ENCODE measurements around the gene GPR37L1. TPM values are rescaled to one million over a fixed set of nuclear protein-coding genes. Genes with fewer than 3 reads are reported as not detected.

Gene GPR37L1
- total and polyA plus RNA-seq, 10 of the 15 experiments (the other 5 are each of a cell fraction or from before 2014, with no cell fraction given) = under 0.01 to 0.08 (median 0.02) TPM; not detected in 5

DNA sequence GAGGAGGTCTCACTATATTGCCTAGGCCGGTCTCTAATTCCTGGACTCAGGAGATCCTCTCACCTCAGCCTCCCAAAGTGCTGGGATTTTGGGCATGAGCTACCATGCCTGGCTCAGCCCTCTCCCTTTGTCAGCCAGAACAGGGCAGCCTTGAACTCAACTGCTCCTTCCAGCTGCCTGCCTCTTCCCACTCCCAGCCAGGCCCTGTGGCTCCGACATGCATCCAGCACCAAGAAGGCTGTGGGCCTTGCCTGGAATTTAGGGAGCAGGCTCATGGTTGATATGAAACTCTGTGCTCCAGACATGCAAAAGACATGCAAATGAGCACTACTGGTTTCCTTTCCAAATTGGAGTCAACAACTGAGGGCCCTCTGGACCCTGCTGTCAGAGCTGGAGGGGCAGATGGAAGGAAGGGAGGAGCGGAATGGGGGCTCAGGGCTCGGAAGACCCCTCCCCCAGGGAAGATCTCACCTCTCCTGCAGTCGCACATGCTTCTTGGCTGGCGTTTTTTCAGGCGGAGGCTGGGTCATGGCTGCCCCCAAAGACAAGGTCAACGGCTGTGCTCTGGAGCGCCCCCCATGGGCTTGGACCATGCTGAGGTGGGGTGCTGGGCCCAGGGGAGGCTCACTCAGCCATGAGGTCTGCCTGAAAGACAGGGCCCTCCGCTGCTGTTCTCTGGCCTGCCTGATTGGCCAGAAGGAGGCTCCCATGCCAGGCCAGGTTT lies 36.3 kb downstream of the GPR37L1 start (continued):
- TF ChIP-seq, protein P1, sequence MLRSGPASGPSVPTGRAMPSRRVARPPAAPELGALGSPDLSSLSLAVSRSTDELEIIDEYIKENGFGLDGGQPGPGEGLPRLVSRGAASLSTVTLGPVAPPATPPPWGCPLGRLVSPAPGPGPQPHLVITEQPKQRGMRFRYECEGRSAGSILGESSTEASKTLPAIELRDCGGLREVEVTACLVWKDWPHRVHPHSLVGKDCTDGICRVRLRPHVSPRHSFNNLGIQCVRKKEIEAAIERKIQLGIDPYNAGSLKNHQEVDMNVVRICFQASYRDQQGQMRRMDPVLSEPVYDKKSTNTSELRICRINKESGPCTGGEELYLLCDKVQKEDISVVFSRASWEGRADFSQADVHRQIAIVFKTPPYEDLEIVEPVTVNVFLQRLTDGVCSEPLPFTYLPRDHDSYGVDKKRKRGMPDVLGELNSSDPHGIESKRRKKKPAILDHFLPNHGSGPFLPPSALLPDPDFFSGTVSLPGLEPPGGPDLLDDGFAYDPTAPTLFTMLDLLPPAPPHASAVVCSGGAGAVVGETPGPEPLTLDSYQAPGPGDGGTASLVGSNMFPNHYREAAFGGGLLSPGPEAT (IDR thresholded peaks at IDR 0.05; ENCODE audit: low read depth) = peak; percentile 41; the same call in 1 of the 2 replicates
- TF ChIP-seq, protein P2, sequence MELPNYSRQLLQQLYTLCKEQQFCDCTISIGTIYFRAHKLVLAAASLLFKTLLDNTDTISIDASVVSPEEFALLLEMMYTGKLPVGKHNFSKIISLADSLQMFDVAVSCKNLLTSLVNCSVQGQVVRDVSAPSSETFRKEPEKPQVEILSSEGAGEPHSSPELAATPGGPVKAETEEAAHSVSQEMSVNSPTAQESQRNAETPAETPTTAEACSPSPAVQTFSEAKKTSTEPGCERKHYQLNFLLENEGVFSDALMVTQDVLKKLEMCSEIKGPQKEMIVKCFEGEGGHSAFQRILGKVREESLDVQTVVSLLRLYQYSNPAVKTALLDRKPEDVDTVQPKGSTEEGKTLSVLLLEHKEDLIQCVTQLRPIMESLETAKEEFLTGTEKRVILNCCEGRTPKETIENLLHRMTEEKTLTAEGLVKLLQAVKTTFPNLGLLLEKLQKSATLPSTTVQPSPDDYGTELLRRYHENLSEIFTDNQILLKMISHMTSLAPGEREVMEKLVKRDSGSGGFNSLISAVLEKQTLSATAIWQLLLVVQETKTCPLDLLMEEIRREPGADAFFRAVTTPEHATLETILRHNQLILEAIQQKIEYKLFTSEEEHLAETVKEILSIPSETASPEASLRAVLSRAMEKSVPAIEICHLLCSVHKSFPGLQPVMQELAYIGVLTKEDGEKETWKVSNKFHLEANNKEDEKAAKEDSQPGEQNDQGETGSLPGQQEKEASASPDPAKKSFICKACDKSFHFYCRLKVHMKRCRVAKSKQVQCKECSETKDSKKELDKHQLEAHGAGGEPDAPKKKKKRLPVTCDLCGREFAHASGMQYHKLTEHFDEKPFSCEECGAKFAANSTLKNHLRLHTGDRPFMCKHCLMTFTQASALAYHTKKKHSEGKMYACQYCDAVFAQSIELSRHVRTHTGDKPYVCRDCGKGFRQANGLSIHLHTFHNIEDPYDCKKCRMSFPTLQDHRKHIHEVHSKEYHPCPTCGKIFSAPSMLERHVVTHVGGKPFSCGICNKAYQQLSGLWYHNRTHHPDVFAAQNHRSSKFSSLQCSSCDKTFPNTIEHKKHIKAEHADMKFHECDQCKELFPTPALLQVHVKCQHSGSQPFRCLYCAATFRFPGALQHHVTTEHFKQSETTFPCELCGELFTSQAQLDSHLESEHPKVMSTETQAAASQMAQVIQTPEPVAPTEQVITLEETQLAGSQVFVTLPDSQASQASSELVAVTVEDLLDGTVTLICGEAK (IDR thresholded peaks at IDR 0.05; ENCODE audit: borderline replicate concordance) = no peak
- TF ChIP-seq, protein P3, sequence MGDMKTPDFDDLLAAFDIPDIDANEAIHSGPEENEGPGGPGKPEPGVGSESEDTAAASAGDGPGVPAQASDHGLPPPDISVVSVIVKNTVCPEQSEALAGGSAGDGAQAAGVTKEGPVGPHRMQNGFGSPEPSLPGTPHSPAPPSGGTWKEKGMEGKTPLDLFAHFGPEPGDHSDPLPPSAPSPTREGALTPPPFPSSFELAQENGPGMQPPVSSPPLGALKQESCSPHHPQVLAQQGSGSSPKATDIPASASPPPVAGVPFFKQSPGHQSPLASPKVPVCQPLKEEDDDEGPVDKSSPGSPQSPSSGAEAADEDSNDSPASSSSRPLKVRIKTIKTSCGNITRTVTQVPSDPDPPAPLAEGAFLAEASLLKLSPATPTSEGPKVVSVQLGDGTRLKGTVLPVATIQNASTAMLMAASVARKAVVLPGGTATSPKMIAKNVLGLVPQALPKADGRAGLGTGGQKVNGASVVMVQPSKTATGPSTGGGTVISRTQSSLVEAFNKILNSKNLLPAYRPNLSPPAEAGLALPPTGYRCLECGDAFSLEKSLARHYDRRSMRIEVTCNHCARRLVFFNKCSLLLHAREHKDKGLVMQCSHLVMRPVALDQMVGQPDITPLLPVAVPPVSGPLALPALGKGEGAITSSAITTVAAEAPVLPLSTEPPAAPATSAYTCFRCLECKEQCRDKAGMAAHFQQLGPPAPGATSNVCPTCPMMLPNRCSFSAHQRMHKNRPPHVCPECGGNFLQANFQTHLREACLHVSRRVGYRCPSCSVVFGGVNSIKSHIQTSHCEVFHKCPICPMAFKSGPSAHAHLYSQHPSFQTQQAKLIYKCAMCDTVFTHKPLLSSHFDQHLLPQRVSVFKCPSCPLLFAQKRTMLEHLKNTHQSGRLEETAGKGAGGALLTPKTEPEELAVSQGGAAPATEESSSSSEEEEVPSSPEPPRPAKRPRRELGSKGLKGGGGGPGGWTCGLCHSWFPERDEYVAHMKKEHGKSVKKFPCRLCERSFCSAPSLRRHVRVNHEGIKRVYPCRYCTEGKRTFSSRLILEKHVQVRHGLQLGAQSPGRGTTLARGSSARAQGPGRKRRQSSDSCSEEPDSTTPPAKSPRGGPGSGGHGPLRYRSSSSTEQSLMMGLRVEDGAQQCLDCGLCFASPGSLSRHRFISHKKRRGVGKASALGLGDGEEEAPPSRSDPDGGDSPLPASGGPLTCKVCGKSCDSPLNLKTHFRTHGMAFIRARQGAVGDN (IDR thresholded peaks at IDR 0.05) = peak; percentile 78
- TF ChIP-seq NR2C2 (IDR thresholded peaks at IDR 0.05; ENCODE audit: borderline replicate concordance, control insufficient read depth, insufficient read length, low read depth) (no peak), POLR2AphosphoS2 (IDR thresholded peaks at IDR 0.05; ENCODE audit: low read depth, low read length) (no peak), NFIC (IDR thresholded peaks at IDR 0.05; ENCODE audit: low read depth, low read length) (no peak), CHD2 (IDR thresholded peaks at IDR 0.05; ENCODE audit: borderline replicate concordance, low read depth, low read length) (peak; percentile 79; the same call in 1 of the 2 replicates), TBL1XR1 (IDR thresholded peaks at IDR 0.05; ENCODE audit: low read depth, low read length) (peak; percentile 26; the same call in 1 of the 2 replicates), GATAD2B (conservative IDR thresholded peaks at IDR 0.05; ENCODE audit: low read depth) (peak; percentile 61; the same call in 1 of the 2 replicates), GABPA (IDR thresholded peaks at IDR 0.05; ENCODE audit: low read depth) (no peak), POU2F2 (IDR thresholded peaks at IDR 0.05; ENCODE audit: borderline replicate concordance, low read depth, low read length) (peak; percentile 95; the same call in 2 of the 3 replicates), SUPT20H (IDR thresholded peaks at IDR 0.05; ENCODE audit: borderline replicate concordance, control insufficient read depth, low read depth, low read length) (no peak)
- TF ChIP-seq, protein P4, sequence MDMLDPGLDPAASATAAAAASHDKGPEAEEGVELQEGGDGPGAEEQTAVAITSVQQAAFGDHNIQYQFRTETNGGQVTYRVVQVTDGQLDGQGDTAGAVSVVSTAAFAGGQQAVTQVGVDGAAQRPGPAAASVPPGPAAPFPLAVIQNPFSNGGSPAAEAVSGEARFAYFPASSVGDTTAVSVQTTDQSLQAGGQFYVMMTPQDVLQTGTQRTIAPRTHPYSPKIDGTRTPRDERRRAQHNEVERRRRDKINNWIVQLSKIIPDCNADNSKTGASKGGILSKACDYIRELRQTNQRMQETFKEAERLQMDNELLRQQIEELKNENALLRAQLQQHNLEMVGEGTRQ (IDR thresholded peaks at IDR 0.05; ENCODE audit: borderline replicate concordance, low read depth, low read length) = no peak
- TF ChIP-seq, protein P5, sequence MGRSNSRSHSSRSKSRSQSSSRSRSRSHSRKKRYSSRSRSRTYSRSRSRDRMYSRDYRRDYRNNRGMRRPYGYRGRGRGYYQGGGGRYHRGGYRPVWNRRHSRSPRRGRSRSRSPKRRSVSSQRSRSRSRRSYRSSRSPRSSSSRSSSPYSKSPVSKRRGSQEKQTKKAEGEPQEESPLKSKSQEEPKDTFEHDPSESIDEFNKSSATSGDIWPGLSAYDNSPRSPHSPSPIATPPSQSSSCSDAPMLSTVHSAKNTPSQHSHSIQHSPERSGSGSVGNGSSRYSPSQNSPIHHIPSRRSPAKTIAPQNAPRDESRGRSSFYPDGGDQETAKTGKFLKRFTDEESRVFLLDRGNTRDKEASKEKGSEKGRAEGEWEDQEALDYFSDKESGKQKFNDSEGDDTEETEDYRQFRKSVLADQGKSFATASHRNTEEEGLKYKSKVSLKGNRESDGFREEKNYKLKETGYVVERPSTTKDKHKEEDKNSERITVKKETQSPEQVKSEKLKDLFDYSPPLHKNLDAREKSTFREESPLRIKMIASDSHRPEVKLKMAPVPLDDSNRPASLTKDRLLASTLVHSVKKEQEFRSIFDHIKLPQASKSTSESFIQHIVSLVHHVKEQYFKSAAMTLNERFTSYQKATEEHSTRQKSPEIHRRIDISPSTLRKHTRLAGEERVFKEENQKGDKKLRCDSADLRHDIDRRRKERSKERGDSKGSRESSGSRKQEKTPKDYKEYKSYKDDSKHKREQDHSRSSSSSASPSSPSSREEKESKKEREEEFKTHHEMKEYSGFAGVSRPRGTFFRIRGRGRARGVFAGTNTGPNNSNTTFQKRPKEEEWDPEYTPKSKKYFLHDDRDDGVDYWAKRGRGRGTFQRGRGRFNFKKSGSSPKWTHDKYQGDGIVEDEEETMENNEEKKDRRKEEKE (IDR thresholded peaks at IDR 0.05) = no peak
